Measurements from ENCODE around the gene YARS1.

Gene YARS1

DNA sequence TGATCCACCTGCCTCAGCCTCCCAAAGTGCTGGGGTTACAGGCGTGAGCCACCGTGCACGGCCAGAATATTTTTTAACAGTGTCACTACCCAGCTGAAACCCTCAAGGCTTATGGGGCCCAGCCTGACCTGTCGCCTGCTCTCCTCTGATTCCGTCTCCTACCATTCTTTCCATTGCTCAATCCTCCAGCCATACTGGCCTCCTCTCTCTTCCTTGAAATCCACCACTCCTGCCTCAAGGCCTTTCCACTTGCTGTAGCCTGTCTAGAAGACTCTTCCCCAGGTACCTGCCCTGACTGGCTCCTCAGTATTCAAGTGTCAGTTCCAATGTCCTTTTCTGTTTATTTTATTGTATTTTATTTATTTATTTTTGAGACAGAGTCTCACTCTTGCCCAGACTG is 53.9 kb downstream of the YARS1 start:
- DNase-seq (ENCODE audit: low read depth), result no peak

DNA sequence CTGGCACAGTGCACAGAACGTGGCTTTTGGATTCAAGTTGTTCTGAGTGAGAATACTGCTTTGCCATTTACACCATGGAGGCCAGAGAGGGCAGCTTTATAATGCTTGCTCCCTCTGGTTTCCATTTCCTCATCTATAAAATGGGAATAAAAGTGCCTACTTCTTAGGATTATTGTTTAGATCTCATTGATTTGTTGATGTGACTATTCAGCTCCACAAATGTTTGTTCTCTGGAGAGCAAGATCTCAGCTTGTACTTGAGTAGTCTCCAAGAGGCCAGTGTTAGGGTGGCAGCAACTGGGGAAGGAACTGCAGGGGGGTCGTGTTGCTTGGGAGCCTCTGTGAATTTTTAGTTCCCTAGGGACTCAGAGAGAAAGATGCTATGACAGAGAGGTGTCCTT is 55.2 kb downstream of the YARS1 start:
- no peak for DNase-seq (ENCODE audit: low read depth)

DNA sequence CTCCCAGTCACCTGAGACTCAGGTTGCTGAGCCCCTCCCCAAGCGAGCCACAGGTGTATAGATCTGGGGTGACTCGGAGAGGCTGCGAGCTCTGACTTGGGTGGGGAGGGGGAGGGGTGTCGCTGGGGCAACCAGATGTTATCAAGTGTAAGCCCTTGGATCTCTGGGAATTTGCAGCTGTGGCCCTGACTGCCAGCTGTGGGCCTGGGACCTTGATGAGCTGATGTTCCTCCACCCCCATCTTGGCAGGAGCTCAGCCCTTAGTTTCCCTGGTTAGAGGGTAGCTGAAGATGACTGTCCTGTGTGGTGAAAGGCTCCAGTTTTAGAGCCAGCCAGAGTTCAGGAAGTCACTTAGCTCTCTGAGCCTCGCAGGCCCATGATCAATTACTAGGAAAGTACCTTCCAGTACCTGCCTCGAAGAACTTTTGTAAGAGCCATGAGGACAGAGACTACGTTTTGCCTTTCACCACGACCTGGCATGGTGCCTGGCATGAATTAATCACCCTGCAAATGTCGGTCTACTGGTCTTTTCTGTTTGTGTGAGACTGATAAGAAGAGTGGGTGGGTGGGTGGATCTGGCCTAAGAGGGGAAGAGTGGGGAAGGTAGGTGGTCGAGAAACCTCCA is 55.8 kb downstream of the YARS1 start:
- peak; percentile 93 for DNase-seq (ENCODE audit: low read depth)

DNA sequence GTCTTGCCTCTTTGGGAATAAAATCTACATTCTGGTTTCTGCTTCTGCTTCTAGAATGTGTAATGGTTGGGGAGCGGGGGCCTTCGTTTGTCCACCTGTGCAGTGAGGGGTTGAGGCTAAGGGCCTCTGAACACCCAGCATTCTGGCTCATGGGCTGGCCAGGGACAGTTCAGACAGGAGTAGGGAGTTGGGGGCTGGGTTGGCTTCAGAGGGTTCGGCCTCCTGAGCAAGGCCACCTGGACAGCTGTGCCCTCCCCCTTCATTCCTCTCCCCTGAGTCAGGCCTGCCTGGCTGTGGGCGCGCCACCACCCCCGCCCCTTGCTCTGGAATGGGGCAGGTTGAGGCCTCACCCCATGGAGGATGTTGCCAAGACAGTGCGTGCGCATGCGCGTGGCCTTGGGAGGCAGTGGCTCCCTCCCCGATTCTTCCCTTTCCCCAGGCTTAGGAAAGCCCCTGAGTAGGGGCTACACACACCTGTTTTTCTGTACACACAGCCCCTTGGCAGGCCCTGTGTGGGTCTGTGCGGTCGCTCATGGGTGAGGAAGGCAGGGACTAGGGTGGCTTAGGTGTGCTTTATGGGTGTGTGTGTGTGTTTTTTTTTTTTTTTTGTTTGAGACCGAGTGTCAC is 57.0 kb downstream of the YARS1 start:
- DNase-seq (ENCODE audit: low read depth), result peak; percentile 60

DNA sequence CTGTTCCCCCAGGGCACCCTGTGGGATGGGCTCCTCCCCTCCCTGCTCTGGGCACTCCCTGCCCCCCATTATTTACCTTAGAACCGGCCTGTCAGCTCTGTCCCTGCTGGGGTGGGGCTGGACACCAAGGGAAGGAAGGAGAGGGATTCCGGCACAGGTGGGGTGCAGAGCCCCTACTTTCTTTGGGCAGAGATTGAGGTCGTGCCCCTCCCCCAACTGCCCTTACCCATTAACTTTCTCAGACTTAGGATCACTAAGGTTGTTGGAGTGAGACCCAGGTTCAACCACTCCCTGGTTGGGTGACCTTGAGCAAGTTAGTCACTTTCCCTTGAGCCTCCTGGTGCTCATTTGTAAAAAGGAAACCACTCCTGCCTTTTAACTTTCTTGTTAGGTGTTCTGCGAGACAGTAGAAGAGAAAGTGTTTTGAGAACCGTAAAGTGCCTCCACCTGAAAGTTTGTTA is 57.6 kb downstream of the YARS1 start:
- DNase-seq (ENCODE audit: low read depth), result no peak

DNA sequence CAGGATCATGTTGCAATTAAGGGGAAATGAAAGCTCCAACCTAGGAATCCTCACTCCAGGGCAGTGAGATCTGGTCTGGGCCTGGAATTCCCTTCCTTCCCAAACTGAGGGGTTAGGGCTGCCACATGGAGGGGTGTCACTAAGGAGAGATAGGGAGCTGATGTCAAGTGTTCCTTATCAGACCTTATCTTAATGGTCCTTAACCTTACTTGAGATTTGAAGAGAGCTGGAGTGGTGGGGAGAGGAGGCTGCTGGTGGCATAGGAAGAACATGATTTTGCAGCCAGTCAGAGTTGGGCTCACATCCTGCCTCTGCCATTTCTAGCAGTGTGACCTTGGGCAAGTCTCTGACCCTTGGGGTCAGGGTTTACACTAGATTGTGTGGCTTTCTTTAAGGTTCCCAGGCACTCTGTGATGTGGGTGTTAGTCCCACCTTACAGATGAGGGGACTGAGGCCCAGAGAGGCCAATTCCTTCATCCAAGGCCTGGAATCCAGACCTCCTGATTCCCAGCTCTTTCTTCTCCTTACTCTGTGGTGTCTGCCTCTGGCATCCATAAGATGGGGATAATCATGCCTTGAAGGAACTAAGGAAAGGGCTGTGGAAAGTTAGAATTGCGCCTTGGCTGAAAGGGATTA is 58.2 kb downstream of the YARS1 start:
- no peak for DNase-seq (ENCODE audit: low read depth)

DNA sequence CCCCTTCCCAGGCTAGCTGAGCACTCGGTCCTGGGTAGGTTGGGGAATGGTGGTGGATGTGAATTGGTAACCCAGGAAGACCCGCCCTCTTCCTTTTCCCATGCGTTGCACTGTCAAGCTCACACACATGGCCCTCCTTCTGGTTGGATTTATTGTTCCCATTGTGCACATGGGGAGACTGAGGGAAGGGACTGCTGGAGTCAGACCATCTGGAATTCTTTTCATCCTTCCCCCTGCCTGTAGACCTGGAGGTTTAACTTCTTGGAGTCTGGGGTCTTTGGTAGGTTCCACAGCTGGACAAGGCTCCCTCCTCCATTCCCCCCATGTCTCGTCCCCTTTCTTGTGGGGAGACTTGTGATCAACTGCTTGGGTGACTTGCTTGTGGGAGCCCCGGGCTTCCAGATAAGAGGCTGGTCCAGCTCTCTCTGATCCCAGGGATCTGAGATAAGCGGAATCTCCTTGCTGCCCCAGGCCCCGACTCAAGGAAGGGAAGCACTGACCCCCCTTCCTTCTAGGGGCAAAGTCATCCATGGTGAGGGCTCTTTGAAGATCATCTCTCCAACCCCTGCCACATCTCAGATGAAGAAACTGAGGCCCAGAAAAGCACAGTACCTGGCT is 58.9 kb downstream of the YARS1 start:
- no peak for DNase-seq (ENCODE audit: low read depth)

DNA sequence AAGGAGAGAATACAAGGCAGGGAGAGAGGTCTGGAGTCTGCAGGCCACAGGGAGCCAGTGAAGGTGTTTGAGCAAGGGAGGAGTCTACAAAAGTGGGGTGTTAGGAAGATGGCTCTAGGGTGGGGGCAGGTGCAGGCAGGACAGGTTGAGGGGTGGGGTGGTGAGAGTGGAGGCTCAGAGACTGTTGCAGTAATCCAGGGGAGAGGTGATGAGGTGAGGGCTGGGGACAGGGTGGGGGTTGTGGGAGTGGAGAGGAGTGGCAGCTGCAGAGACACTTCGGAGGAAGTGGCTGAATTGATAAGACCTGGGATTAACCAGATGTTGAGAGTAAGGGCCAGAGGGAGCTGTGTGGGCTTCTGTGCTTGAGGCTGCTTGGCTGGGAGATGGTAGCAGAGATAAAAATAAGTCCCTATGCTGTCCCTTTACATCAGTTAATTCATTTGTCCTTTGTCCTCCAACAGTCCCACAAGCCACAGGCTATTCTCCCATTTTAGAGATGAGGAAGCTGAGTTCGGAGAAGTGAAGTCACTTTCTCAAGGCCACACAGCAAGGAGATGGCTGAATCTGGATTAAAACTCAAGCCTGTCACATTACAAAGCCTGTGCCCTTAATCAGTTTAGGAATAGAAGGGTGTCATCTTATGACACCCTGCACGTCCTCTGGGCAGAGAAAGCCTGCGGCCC is 59.8 kb downstream of the YARS1 start:
- no peak for DNase-seq (ENCODE audit: low read depth)

DNA sequence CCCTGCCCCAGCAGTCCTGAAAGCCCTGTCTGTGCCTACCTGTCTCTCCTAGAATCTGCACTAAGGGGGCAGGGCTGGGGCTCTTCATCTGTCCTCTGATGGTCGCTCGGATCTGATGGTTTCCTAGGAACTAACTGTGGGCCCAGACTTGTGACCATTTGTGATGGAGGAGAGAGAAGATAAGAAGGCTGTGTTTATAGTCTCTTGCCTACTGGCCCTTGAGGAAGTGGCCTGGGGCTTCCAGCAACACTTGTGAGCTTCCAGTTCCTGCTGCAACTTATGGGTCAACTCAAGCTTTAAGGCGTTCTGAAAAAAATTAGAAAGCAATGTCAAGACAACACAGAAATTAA is 61.4 kb downstream of the YARS1 start:
- no peak for DNase-seq (ENCODE audit: low read depth)

DNA sequence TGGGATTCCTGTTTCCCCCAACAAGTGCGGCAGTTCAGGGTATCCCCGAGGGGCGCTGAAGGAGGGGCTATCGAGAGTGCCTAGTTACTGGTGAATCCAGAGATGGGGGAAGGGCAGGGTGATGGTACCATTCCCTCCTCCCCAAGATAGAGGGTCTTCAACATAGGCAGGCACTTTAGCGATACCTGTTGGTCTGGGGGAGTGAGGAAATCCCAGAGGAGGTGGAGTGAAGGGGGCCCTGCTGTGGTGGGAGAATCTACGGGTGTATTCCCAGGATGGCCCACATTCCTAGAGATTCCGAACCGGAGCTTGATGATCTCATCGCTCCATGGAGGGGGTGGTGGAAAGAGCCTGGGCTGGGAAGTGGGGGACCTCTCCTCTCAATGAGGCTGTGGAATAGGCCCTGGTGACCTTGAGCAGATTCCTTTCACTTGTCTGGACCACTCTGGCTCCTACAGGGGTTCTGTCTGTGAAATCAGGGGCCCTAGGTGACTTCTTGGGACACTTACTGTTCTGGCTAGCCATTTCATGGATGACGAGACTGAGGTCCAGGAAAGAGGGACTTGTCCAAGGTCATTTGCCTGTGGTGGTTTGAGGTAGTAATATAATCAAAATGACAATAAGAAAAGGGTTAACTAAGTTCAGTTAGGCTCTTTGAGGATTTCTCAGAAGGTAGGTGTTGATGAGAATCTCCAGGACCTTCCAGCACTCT is 61.9 kb downstream of the YARS1 start:
- DNase-seq (ENCODE audit: low read depth), result no peak

DNA sequence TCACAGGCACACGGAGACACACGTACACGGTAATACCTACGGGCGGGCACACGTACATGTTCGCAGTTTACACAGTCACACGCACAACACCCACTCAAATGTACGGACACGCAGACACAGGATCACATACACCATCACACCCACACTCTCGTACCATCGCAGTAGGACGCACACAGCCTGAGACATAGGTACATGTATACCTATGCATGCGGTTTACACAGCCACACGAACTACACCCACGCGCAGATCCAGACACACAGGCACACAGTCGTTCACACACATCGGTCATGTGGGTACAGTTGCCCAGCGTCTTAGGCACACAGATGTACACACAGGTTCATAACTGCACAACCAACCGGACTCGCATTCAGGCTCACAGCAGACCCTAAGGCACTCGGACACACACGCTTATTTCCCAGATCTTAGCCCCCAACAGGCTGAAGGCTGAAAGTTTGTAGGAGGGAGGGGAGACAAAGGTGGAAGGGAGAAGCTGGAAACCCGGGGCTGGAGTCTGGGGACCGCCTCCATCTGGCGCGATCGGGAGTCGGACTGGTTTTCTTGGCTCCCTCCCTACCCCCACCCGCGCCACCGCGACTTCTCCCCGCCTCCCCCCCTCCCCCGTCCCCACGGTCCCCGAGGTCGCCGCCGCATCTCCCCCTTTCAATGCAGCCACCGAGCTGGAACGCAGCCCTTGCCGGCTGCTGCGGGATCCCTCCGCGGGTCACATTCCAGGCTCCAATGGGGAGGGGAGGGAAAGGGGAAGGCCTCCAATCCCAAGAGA is 62.7 kb downstream of the YARS1 start:
- DNase-seq (ENCODE audit: low read depth), result peak; percentile 35

DNA sequence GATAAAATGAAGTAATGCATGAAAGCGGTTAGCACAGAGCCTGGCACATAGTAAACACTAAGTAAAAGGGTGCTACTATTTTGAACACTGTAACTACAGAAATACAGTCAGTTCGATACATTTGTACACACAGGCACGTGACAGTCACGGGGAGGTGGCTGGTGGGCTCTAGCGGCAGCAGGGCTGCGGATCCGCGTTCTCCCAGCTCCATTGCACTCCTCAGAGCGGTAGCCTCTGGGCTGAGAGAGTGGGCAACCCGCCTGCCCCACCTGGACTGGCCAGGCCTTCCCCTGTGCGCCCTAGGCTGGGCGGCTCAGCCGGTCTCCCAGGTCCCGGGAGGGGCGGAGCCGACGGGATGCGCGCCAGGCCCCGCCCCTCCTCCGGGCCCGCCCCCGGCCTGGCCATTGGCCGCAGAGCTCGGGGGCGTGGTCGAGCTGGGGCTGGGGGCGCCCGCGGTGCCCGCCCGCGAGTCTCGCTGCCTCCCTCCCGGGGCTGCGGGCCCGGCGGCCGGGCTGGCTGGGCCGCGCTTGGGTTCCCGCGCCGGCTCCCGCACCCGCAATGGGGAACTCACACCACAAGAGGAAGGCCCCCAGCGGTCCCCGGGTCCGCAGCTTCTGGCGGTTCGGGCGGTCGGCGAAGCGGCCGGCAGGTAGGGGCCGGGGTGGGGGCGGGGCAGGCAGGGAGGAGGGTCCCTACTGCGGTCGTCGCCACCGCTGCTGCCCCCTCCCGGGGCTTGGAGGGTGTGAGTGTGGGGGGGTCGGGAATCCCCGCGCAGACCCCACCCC is 63.4 kb downstream of the YARS1 start:
- peak; percentile 47 for DNase-seq (ENCODE audit: low read depth)

DNA sequence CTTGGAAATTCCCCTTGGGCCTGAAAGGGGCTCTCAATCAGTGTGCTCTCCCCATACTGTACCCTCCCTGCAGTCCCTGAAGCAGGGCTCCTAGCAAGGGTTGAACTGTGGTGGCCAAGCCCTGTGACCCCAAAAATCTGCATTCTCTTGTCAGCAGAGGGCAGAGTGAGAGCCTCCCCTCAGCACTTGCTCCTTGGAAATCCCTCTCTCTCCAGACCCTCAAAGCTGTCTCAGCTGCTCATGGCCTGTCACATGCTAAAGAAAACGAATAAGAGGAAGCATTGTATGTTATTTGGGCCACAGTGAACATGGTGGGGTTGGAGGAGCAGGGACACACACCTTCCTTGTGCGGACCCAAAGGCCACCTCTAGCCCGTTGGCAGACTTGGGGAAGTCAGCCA is 67.4 kb downstream of the YARS1 start:
- DNase-seq (ENCODE audit: low read depth), result no peak

DNA sequence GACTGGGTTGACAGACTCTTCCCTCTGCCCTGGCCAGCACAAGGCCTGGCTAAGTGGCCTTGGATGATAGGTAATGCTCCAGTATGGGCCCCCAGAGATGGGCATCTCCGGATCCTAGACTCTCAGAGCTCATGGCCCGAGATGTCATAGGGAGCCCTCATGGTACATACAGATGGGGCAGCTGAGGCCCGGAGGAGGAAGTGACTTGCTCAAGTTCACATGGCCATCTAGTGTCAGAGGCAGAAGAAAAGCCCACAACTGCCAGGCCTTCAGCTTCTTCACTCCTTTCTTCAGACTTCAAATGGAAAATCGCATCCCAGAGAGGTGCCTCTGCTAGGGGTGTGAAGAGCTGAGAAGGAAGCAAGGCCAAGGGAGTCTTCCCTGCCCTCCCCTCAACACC is 67.8 kb downstream of the YARS1 start:
- DNase-seq (ENCODE audit: low read depth), result no peak

DNA sequence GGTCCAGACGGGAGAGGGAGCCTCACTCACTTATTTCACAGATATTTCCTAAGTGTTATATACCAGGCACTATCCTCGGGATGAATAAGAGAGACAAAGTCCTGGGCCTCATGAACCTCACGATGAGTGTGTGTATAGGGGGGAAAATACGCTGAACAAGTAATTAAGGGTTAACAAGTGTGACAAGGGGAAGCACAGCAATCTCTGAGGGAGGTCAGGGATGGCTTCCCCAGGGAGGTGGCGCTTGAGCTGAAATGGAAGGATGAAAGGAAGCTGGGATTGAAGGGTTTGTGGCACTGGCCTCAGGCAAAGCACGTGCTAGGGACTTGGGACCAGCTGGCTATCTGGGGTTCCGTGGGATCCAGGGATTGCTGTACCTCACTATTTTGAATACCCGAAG is 68.2 kb downstream of the YARS1 start:
- DNase-seq (ENCODE audit: low read depth), result no peak

DNA sequence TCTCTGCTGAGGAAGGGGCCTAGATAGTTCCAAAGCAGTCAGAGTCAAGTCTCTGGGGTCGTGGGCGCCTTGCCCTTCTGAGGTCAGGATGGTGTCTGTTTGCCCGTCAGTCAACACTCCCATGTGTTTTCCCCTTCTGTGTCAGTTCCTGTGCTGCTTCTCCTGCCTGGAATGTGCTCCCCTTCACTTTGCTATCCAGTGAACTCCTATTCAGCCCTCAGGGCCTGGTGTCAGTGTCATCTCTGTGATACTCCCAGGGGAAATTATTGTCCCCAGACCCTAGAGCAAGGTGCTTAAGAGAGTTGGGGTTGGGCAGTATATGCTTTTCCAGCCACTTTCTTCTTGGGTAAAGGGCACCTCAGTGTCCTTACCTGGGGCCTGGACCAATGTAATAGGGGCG is 68.8 kb downstream of the YARS1 start:
- DNase-seq (ENCODE audit: low read depth), result no peak

DNA sequence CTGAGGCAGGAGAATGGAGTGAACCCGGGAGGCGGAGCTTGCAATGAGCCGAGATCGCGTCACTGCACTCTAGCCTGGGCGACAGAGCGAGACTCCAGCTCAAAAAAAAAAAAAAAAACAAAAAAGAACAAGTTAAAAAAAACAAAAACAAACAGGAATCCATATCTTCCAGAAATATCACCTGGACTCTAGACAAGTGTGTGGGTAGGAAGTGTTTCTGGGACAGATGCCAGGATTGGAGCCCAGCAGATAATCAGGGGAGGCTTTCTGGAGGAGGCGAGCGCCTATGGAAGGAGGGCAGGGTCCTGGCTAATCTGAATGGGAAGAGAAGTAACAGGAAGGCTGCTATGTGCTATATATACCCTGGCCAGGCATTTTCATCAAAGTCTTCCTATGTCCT is 71.0 kb downstream of the YARS1 start:
- no peak for DNase-seq (ENCODE audit: low read depth)

DNA sequence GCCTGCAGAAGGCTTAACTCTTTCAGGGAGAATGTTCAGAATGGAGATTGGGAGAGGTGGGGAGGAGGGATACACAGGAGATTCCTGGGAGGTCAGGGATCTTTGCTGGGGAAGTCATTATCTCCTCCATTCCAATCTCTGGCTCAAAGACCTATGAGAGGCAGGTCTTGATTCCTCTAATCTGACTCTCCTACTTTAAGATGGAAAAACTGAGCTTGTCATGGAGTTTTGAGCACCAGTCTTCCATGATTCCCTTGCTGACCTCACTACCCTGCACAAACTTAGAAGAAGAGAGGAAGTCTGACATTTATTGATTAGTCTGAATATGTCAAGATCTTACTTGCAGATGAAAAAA is 73.1 kb downstream of the YARS1 start:
- DNase-seq (ENCODE audit: low read depth), result no peak

DNA sequence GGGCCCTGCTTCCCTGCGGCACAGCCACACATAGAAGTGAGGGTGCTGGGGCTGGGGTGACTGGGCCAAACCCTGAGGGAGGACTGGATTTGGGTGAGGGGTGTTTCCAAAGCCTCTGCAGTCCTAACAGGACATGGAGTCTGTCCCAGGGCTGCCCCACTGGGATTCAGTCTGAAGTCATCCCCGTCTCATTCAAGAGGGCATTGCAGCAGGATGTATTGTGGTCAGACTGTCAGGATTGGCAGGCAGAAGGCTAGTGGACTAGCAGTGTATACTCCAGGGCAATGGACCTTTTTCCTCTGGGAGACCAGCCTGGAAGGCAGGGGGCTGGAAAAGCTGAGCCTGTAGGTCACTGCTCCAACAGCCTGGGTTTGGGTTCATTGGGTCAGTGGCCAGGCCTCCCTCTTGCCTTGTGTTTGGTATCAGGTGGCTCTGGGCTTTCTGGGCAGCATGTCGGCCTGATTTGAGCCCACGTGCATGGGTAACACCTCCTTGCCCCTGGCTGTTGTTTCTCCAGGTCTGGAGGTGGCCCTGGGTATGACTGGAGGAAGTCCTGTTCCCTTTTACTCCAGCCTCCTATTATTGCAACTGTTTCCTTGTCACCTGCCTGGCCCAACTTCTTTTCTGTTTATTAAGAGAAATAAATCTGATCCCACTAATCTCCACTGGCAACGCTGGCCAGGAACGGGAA is 73.6 kb downstream of the YARS1 start:
- no peak for DNase-seq (ENCODE audit: low read depth)

DNA sequence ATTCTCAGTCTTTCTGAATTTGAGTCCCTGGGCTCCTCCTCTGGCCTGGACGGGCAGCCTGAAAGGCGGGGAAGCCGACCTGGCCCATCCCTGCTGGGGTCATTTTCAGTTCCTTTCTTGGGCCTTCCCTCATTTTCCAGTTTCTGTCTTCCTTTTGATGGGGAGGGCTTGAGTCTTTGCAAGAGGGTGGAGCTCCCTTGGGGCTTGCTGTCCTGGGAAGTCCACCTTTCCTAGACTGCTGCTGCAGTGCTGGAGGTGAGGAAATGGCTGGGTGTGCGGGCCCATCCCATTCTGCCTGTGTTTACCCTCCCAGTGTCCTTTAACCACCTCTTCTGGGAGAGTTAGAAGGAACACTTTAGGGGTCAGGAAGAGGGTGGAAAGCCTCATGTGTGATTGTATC is 74.2 kb downstream of the YARS1 start:
- DNase-seq (ENCODE audit: low read depth), result no peak
